Pancreas (tissue), 10 donors: ENCODE measurements around the gene SULT4A1. TPM values are rescaled to one million over a fixed set of nuclear protein-coding genes. Genes with fewer than 3 reads are reported as not detected.
"Not testable (repeated sequence)": the region's sequence is repeated elsewhere in the genome, so short reads cannot be mapped to it uniquely, and the experiment has no call there.

Source experiments
- ATAC-seq, 4 donors: fragments of 200-7000 bp; cut with Tn5 transposase; one replicate each; pipeline versions ENCODE4 v1.8.0 to v1.9.1; 2020; ENCODE audit warnings: mild to moderate bottlenecking in 4 of 4, moderate library complexity in 4 of 4
- DNase-seq, 6 donors: peaks; one replicate each; pipeline ENCODE4 v3.0.0-alpha.2; 2020
- FAIRE-seq: peaks from 2 replicates; lab custom pipeline; 2012; peaks lifted over from hg19 to GRCh38; lab: Jason Lieb, UNC
- H3K27ac ChIP-seq, 4 donors: fragments of 200-600 bp; sonication (generic); 1 replicate in 3 of 4; 2 replicates in 1 of 4; pipeline versions ENCODE4 v1.5.0 to v1.8.0; 2020
- H3K27me3 ChIP-seq, 4 donors: fragments of 200-600 bp; one replicate each; pipeline ENCODE4 v1.8.0; 2021
- H3K36me3 ChIP-seq, 3 donors: fragments of 200-600 bp; sonication (generic) in 1 of 3; one replicate each; pipeline versions ENCODE4 v1.5.0 to v1.8.0; 2020 to 2021
- H3K4me1 ChIP-seq, 3 donors: fragments of 200-600 bp; one replicate each; pipeline ENCODE4 v1.8.0; 2021
- H3K4me3 ChIP-seq, 4 donors: fragments of 200-600 bp; sonication (generic) in 2 of 4; one replicate each; pipeline versions ENCODE4 v1.5.0 to v1.8.0; 2020 to 2021
- H3K9me3 ChIP-seq, 4 donors: fragments of 200-600 bp; one replicate each; pipeline ENCODE4 v1.8.0; 2021
- CTCF ChIP-seq, 4 donors: fragments of 200-600 bp; sonication (generic) in 3 of 4; IDR thresholded peaks; one replicate each; pipeline versions ENCODE4 v1.5.0 to v1.8.0; 2021; ENCODE audit warnings: antibody characterized with exemption in 4 of 4
- WGBS, 2 donors: extraction: QIAGEN DNeasy Blood & Tissue Kit; methylation state at CpG; one replicate each; pipeline ENCODE4 v1.1.7; 2013; 5-methylcytosine and 5-hydroxymethylcytosine counted together
- intact Hi-C, 3 donors: fragments of 100-400 bp; cut with DNase I; formaldehyde crosslinking; loops; one replicate each; pipeline versions ENCODE4 v1.11.1 to v1.14.2; 2022
- polyA plus RNA-seq, 2 donors: library from polyadenylated mRNA; stranded (reverse); fragments of 200-250 nt; gene quantifications; one replicate each; pipeline ENCODE4 v1.2.3, GENCODE V29; 2013
- total RNA-seq, 6 donors: library from RNA; stranded (reverse); fragmentation: NEBNext Ultra II Directional in 4 of 6; extraction: Animal tissue kit (Norgen Biotek cat#: 25700) in 4 of 6; gene quantifications; one replicate each; pipeline versions ENCODE4 v1.2.1 to v1.2.4, GENCODE V29; 2021 to 2023
- donor health status: healthy with polysubstance abuse.
- donor health status: DM: no; HTN: no; CAD: no; lungs with moderate emphysema.
- donor health status: DM: no; HTN: no; CAD: no.
- donor health status: control.
- donor health status: control.
- donor health status: Bipolar disorder and iron deficiency.
- donor health status: DM: yes; HTN: yes; CAD: no.
- donor health status: DM: no; HTN: no; CAD: no.
- donor health status: DM: no; HTN: no; CAD: no.
- donor health status: DM: yes; HTN: yes; CAD: no.

The SULT4A1 gene
- total RNA-seq, result under 1 TPM in 5 of 6 donors, not detected in 1; 0.09 to 0.47 (median 0.25) TPM
- 1 to 10 TPM; 1.1 to 5.4 TPM for polyA plus RNA-seq

GRCh38 chr22:43862074-43862881 is at the start of gene SULT4A1:
Gene SULT4A1 (minus strand): TSS chr22:43862513. CDS start chr22:43862382, 131 bp downstream.
- no peaks in the 10 kb centered on the region for H3K9me3 ChIP-seq
- H3K27me3 ChIP-seq, result peaks cover 0 to 12% (median 0%) of the 10 kb centered on the region in 4 donors
- H3K27ac ChIP-seq, result no peak within 1 kb of the TSS
- intact Hi-C loops, result no loop called here
- FAIRE-seq, result no peak
- peak within 1 kb of the TSS in 2 of 4 donors; percentile 16 to 32 for H3K4me3 ChIP-seq
- no peak for TF ChIP-seq CTCF (IDR thresholded peaks at IDR 0.05)
- H3K4me1 ChIP-seq, result no peaks in the 10 kb centered on the region
- DNase-seq, result peak in 4 of 6 donors; percentile 8 to 63 (median 44)
- no peaks in the 10 kb centered on the region for H3K36me3 ChIP-seq
- 2% methylated on average over 67 to 121 of the region's 121 CpGs for WGBS, 2 donors
- peak in 3 of 4 donors; percentile 33 to 72 (median 54) for ATAC-seq

- intact Hi-C loops, result no loop called here
- Histone ChIP-seq H3K4me3 (no peak overlapping the region), H3K36me3 (no peaks in the 10 kb centered on the region), H3K4me1 (no peaks in the 10 kb centered on the region), H3K27ac (no peak overlapping the region), H3K9me3 (no peaks in the 10 kb centered on the region), H3K27me3 (no peaks in the 10 kb centered on the region)
- FAIRE-seq, result no peak
- ATAC-seq, result no peak
- TF ChIP-seq CTCF (IDR thresholded peaks at IDR 0.05), result no peak
- no peak for DNase-seq
- 11 to 22% methylated on average over 4 of the region's 4 CpGs for WGBS, 2 donors
Observed at GRCh38 chr22:43911351-43911750, 49.0 kb upstream of the SULT4A1 start.

GRCh38 chr22:43910178-43910695 is 47.9 kb upstream of the SULT4A1 start:
- no peaks in the 10 kb centered on the region for H3K36me3 ChIP-seq
- H3K27ac ChIP-seq, result no peak overlapping the region
- FAIRE-seq (no peak), ATAC-seq (no peak), DNase-seq (no peak)
- TF ChIP-seq CTCF (IDR thresholded peaks at IDR 0.05), result no peak
- H3K27me3 ChIP-seq, result no peaks in the 10 kb centered on the region
- no peaks in the 10 kb centered on the region for H3K9me3 ChIP-seq
- intact Hi-C loops, result no loop called here
- H3K4me1 ChIP-seq, result no peaks in the 10 kb centered on the region
- WGBS, 2 donors, result 46 to 56% methylated on average over 6 of the region's 6 CpGs
- H3K4me3 ChIP-seq, result no peak overlapping the region

GRCh38 chr22:43909708-43910107 is 47.4 kb upstream of the SULT4A1 start:
- WGBS, 2 donors, result 52 to 71% methylated on average over 1 of the region's 1 CpG
- Histone ChIP-seq H3K27me3 (no peaks in the 10 kb centered on the region), H3K9me3 (no peaks in the 10 kb centered on the region), H3K4me3 (no peak overlapping the region), H3K27ac (no peak overlapping the region), H3K4me1 (no peaks in the 10 kb centered on the region), H3K36me3 (no peaks in the 10 kb centered on the region)
- DNase-seq, result no peak
- no peak for ATAC-seq
- FAIRE-seq, result no peak
- intact Hi-C loops, result no loop called here
- no peak for TF ChIP-seq CTCF (IDR thresholded peaks at IDR 0.05)

- no peak overlapping the region for H3K27ac ChIP-seq
- H3K36me3 ChIP-seq, result no peaks in the 10 kb centered on the region
- no peaks in the 10 kb centered on the region for H3K27me3 ChIP-seq
- 33 to 42% methylated on average over 7 of the region's 7 CpGs for WGBS, 2 donors
- ATAC-seq, result no peak
- intact Hi-C loops, result no loop called here
- H3K9me3 ChIP-seq, result no peaks in the 10 kb centered on the region
- TF ChIP-seq CTCF (IDR thresholded peaks at IDR 0.05), result no peak
- H3K4me1 ChIP-seq, result no peaks in the 10 kb centered on the region
- FAIRE-seq, result no peak
- no peak overlapping the region for H3K4me3 ChIP-seq
- DNase-seq, result no peak
Observed at GRCh38 chr22:43905681-43906080, 43.4 kb upstream of the SULT4A1 start.

- intact Hi-C loops, H3K9me3 ChIP-seq, H3K36me3 ChIP-seq, ATAC-seq, H3K4me1 ChIP-seq, FAIRE-seq, H3K27me3 ChIP-seq, H3K4me3 ChIP-seq, H3K27ac ChIP-seq: not testable (repeated sequence)
- WGBS, 2 donors, result 26 to 36% methylated on average over 11 to 12 of the region's 12 CpGs
- peak in 2 of 6 donors; percentile 25 to 37 for DNase-seq
Observed at GRCh38 chr22:43904412-43904811, 42.1 kb upstream of the SULT4A1 start.

GRCh38 chr22:43903033-43903432 is 40.7 kb upstream of the SULT4A1 start:
- intact Hi-C loops, H3K27ac ChIP-seq, DNase-seq, H3K4me3 ChIP-seq, H3K27me3 ChIP-seq, H3K9me3 ChIP-seq, FAIRE-seq, H3K4me1 ChIP-seq, ATAC-seq, H3K36me3 ChIP-seq: not testable (repeated sequence)
- 59 to 75% methylated on average over 11 to 12 of the region's 12 CpGs for WGBS, 2 donors
